ENCODE measurements around the gene METAP2. TPM values are rescaled to one million over a fixed set of nuclear protein-coding genes. Genes with fewer than 3 reads are reported as not detected.

METAP2 gene
- total RNA-seq, 1 experiment from 2014 or later: 127 TPM

DNA sequence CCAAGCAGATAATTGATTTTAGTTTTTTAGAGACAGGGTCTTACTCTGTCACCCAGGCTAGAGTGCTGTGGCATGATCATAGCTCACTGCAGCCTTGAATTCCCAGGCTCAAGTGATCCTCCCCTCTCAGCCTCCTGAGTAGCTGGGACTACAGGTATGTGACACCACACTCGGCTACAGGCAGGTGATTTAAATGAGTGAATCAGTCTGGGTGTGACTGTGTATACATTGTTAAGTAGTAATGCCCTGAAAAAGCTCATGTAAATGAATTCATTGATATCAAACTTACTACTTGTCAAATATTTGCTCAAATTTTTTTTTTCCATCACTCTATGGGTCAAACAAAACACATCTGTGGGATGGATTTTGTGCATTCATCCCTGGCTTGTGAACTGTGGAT is 83.7 kb downstream of the METAP2 start:
- ChIA-PET RAD21 (ENCODE audit: low non-redundant PET in 1 of 2, low total read pairs in 2 of 2, uncharacterized antibody in 2 of 2, unreplicated experiment in 2 of 2) (no interaction called here), CTCF (interaction anchor here (2.0 kb wide), 1 partner anchor 17 kb away, joined by 9 read pairs; no protein-coding TSS in a partner anchor), POLR2A (no interaction called here)
- H4K20me1 ChIP-seq (ENCODE audit: insufficient read depth): no peaks in the 10 kb centered on the region
- H3K27me3 ChIP-seq (ENCODE audit: insufficient read depth, low read length): no peaks in the 10 kb centered on the region
- ATAC-seq: no peak
- no peaks in the 10 kb centered on the region for H3K79me2 ChIP-seq (ENCODE audit: insufficient read depth, low read length)
- no peak overlapping the region for H3K4me3 ChIP-seq (replicated peaks in 1 of 2; ENCODE audit: low read depth in 1 of 2, low read length in 2 of 2)
- TF ChIP-seq EZH2phosphoT487 (IDR thresholded peaks at IDR 0.05; ENCODE audit: borderline replicate concordance): no peak
- TF ChIP-seq, protein P1, sequence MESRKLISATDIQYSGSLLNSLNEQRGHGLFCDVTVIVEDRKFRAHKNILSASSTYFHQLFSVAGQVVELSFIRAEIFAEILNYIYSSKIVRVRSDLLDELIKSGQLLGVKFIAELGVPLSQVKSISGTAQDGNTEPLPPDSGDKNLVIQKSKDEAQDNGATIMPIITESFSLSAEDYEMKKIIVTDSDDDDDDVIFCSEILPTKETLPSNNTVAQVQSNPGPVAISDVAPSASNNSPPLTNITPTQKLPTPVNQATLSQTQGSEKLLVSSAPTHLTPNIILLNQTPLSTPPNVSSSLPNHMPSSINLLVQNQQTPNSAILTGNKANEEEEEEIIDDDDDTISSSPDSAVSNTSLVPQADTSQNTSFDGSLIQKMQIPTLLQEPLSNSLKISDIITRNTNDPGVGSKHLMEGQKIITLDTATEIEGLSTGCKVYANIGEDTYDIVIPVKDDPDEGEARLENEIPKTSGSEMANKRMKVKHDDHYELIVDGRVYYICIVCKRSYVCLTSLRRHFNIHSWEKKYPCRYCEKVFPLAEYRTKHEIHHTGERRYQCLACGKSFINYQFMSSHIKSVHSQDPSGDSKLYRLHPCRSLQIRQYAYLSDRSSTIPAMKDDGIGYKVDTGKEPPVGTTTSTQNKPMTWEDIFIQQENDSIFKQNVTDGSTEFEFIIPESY (IDR thresholded peaks at IDR 0.05; ENCODE audit: extremely low read depth, insufficient replicate concordance, low read length): no peak
- no peak for TF ChIP-seq ELF1 (IDR thresholded peaks at IDR 0.05; ENCODE audit: borderline replicate concordance, low read depth)
- no peak for TF ChIP-seq FOSL1 (IDR thresholded peaks at IDR 0.05; ENCODE audit: low read depth)
- TF ChIP-seq ZFX (IDR thresholded peaks at IDR 0.05): no peak
- TF ChIP-seq YY1 (IDR thresholded peaks at IDR 0.05; ENCODE audit: extremely low read depth, insufficient replicate concordance, low read depth, low read length): no peak
- no peak for TF ChIP-seq RAD21 (IDR thresholded peaks at IDR 0.05; ENCODE audit: low read depth)
- no peak for TF ChIP-seq POLR2AphosphoS5 (IDR thresholded peaks at IDR 0.05; ENCODE audit: low read depth, low read length)
- TF ChIP-seq, protein P2, sequence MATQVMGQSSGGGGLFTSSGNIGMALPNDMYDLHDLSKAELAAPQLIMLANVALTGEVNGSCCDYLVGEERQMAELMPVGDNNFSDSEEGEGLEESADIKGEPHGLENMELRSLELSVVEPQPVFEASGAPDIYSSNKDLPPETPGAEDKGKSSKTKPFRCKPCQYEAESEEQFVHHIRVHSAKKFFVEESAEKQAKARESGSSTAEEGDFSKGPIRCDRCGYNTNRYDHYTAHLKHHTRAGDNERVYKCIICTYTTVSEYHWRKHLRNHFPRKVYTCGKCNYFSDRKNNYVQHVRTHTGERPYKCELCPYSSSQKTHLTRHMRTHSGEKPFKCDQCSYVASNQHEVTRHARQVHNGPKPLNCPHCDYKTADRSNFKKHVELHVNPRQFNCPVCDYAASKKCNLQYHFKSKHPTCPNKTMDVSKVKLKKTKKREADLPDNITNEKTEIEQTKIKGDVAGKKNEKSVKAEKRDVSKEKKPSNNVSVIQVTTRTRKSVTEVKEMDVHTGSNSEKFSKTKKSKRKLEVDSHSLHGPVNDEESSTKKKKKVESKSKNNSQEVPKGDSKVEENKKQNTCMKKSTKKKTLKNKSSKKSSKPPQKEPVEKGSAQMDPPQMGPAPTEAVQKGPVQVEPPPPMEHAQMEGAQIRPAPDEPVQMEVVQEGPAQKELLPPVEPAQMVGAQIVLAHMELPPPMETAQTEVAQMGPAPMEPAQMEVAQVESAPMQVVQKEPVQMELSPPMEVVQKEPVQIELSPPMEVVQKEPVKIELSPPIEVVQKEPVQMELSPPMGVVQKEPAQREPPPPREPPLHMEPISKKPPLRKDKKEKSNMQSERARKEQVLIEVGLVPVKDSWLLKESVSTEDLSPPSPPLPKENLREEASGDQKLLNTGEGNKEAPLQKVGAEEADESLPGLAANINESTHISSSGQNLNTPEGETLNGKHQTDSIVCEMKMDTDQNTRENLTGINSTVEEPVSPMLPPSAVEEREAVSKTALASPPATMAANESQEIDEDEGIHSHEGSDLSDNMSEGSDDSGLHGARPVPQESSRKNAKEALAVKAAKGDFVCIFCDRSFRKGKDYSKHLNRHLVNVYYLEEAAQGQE (IDR thresholded peaks at IDR 0.05; ENCODE audit: low read depth): no peak
- TF ChIP-seq, protein P3, sequence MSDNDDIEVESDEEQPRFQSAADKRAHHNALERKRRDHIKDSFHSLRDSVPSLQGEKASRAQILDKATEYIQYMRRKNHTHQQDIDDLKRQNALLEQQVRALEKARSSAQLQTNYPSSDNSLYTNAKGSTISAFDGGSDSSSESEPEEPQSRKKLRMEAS (IDR thresholded peaks at IDR 0.05): no peak
- no peak for TF ChIP-seq SRF (IDR thresholded peaks at IDR 0.05; ENCODE audit: low read depth)
- TF ChIP-seq CEBPB (IDR thresholded peaks at IDR 0.05; ENCODE audit: low read depth): no peak
- no peak for TF ChIP-seq POLR2A (IDR thresholded peaks at IDR 0.05; ENCODE audit: borderline replicate concordance, extremely low read depth, insufficient read depth, insufficient read length)
- no peak for TF ChIP-seq EGR1 (IDR thresholded peaks at IDR 0.05; ENCODE audit: low read depth)
- TF ChIP-seq SP1 (IDR thresholded peaks at IDR 0.05; ENCODE audit: low read depth): no peak
- TF ChIP-seq EZH2 (IDR thresholded peaks at IDR 0.05): no peak
- TF ChIP-seq, protein P4, sequence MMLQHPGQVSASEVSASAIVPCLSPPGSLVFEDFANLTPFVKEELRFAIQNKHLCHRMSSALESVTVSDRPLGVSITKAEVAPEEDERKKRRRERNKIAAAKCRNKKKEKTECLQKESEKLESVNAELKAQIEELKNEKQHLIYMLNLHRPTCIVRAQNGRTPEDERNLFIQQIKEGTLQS (IDR thresholded peaks at IDR 0.05): no peak
- H3K9me2 ChIP-seq (ENCODE audit: insufficient read depth): no peaks in the 10 kb centered on the region
- no peak overlapping the region for H3K4me2 ChIP-seq (ENCODE audit: low read length)
- no peak overlapping the region for H3K27ac ChIP-seq (ENCODE audit: low read depth, low read length)
- intact Hi-C loops (cut with micrococcal nuclease): no loop called here
- no peaks in the 10 kb centered on the region for H3K4me1 ChIP-seq (ENCODE audit: control insufficient read depth in 1 of 2, insufficient read depth in 2 of 2, low read length in 2 of 2)
- no peaks in the 10 kb centered on the region for H3K36me3 ChIP-seq (ENCODE audit: control insufficient read depth in 1 of 2, insufficient read depth in 2 of 2, low read length in 2 of 2)
- no TSS peak for BruUV-seq (replicated peaks)
- H3K9ac ChIP-seq (ENCODE audit: low read length): no peak overlapping the region
- H3K9me3 ChIP-seq (ENCODE audit: control insufficient read depth in 1 of 2, insufficient read depth in 1 of 2, low read depth in 1 of 2, low read length in 2 of 2): no peaks in the 10 kb centered on the region
- no peak for DNase-seq (ENCODE audit: low read depth, low spot score)
- H2AFZ ChIP-seq (ENCODE audit: low read depth, low read length, poor library complexity, severe bottlenecking): no peak overlapping the region

Measured in HCT116 (cell line).